GM12878 (cell line): ENCODE data around the gene ADCY6. TPM values are rescaled to one million over a fixed set of nuclear protein-coding genes. Genes with fewer than 3 reads are reported as not detected.

ENCODE experiments used
- BMI1 ChIP-seq: fragments of 450-650 bp; IDR thresholded peaks from 2 replicates; pipeline ENCODE4 v1.6.1; 2016; ENCODE audit warnings: mild to moderate bottlenecking, moderate library complexity, borderline replicate concordance
- CUX1 ChIP-seq: IDR thresholded peaks from 2 replicates; pipeline ENCODE4 v1.6.1; 2012; ENCODE audit warnings: improper control_type of control experiment, low read depth, low read length; ENCODE audit not compliant: insufficient replicate concordance
- DPF2 ChIP-seq: fragments of 450-650 bp; IDR thresholded peaks from 2 replicates; pipeline ENCODE4 v1.6.1; 2017; ENCODE audit warnings: mild to moderate bottlenecking
- E4F1 ChIP-seq: fragments of 450-650 bp; IDR thresholded peaks from 2 replicates; pipeline ENCODE4 v1.6.1; 2018; ENCODE audit warnings: borderline replicate concordance, mild to moderate bottlenecking; ENCODE audit not compliant: partially characterized antibody
- EED ChIP-seq: sonication (generic); IDR thresholded peaks from 2 replicates; pipeline ENCODE4 v1.6.1; 2016; ENCODE audit warnings: antibody characterized with exemption, low read depth
- EP300 ChIP-seq, 2 experiments: fragments of 150-350 bp in 1 of 2; IDR thresholded peaks; 2 replicates each; pipeline ENCODE4 v1.6.1; 2011 to 2012; ENCODE audit warnings: low read depth in 2 of 2, low read length in 2 of 2, borderline replicate concordance in 1 of 2, improper control_type of control experiment in 1 of 2, inconsistent platforms in 1 of 2; ENCODE audit not compliant: control insufficient read depth in 1 of 2
- HDGF ChIP-seq: fragments of 450-650 bp; IDR thresholded peaks from 2 replicates; pipeline ENCODE4 v1.6.1; 2016; ENCODE audit warnings: antibody characterized with exemption
- HSF1 ChIP-seq: fragments of 150-350 bp; IDR thresholded peaks from 2 replicates; pipeline ENCODE4 v1.6.1; 2014; ENCODE audit warnings: mild to moderate bottlenecking, low read depth, low read length
- JUNB ChIP-seq: IDR thresholded peaks from 2 replicates; pipeline ENCODE4 v1.6.1; 2016; ENCODE audit warnings: antibody characterized with exemption, mild to moderate bottlenecking
- KDM1A ChIP-seq: fragments of 200-600 bp; sonication (generic); IDR thresholded peaks from 2 replicates; pipeline ENCODE4 v1.6.1; 2016; ENCODE audit warnings: borderline replicate concordance
- KLF5 ChIP-seq: fragments of 450-650 bp; IDR thresholded peaks from 2 replicates; pipeline ENCODE4 v1.6.1; 2014; ENCODE audit warnings: mild to moderate bottlenecking; ENCODE audit not compliant: partially characterized antibody
- NR2C2 ChIP-seq: IDR thresholded peaks from 2 replicates; pipeline ENCODE4 v1.6.1; 2011; ENCODE audit warnings: borderline replicate concordance, low read depth; ENCODE audit not compliant: control insufficient read depth, insufficient read length
- PKNOX1 ChIP-seq: fragments of 450-650 bp; IDR thresholded peaks from 2 replicates; pipeline ENCODE4 v1.6.1; 2016; ENCODE audit warnings: mild to moderate bottlenecking
- RB1 ChIP-seq: fragments of 450-650 bp; formaldehyde crosslinking; IDR thresholded peaks from 2 replicates; pipeline ENCODE4 v1.6.1; 2017; ENCODE audit warnings: mild to moderate bottlenecking, borderline replicate concordance
- SPI1 ChIP-seq: IDR thresholded peaks from 2 replicates; pipeline ENCODE4 v1.6.1; 2011; ENCODE audit warnings: low read depth, mild to moderate bottlenecking, low read length, moderate library complexity, borderline replicate concordance; ENCODE audit not compliant: insufficient read depth
- SRF ChIP-seq, 2 experiments: IDR thresholded peaks; 2 replicates each; pipeline ENCODE4 v1.6.1; 2011; ENCODE audit warnings: low read depth in 2 of 2, low read length in 2 of 2, mild to moderate bottlenecking in 1 of 2, moderate library complexity in 1 of 2
- SUZ12 ChIP-seq: fragments of 200-600 bp; sonication (generic); IDR thresholded peaks from one replicate; pipeline ENCODE4 v1.6.1; 2018; ENCODE audit warnings: antibody characterized with exemption, mild to moderate bottlenecking; ENCODE audit not compliant: unreplicated experiment
- TARDBP ChIP-seq: IDR thresholded peaks from 2 replicates; pipeline ENCODE4 v1.6.1; 2016; ENCODE audit warnings: borderline replicate concordance
- polyA plus RNA-seq, 11 experiments: library from polyadenylated mRNA; depleted of rRNA in 4 of 11; unstranded in 6 of 11; stranded (reverse) in 5 of 11; fragments of >200 nt; fragmentation: Nextera tagmentation in 4 of 11; fragmentation: Illumina TruSeq in 1 of 11; extraction: Ambion mirVana in 4 of 11; extraction: Trizol in 1 of 11; gene quantifications; 1 replicate in 1 of 11; 2 replicates in 10 of 11; pipeline versions ENCODE4 v1.2.1 to v1.2.3, GENCODE V29; 2011 to 2016; ENCODE audit warnings: inconsistent platforms in 2 of 11, missing spikeins in 2 of 11, low read depth in 1 of 11
- total RNA-seq, 4 experiments: library from RNA; depleted of rRNA in 3 of 4; stranded (reverse); fragments of >200 nt in 3 of 4; fragmentation: Illumina TruSeq in 1 of 4; extraction: Trizol in 1 of 4; gene quantifications; 2 replicates each; pipeline versions ENCODE4 v1.2.1 to v1.2.3, GENCODE V29; 2013 to 2021

The ADCY6 gene
- total and polyA plus RNA-seq, 10 of the 15 experiments (the other 5 are each of a cell fraction or from before 2014, with no cell fraction given): 0.03 to 2.0 (median 0.14) TPM; not detected in 1

GRCh38 chr12:48815126-48816110 lies 26.5 kb upstream of the ADCY6 start (continued):
- TF ChIP-seq E4F1 (peak; percentile 18), HDGF (peak; percentile 81; the same call in 1 of the 2 replicates), EP300 (IDR thresholded peaks at IDR 0.05; ENCODE audit: borderline replicate concordance in 1 of 2, control insufficient read depth in 1 of 2, low read depth in 2 of 2, low read length in 2 of 2) (no peak), SRF (IDR thresholded peaks at IDR 0.05; ENCODE audit: low read depth in 2 of 2, low read length in 2 of 2) (no peak), BMI1 (no peak), KDM1A (no peak), HSF1 (no peak), RB1 (no peak), JUNB (no peak), PKNOX1 (peak; percentile 68), TARDBP (no peak), SPI1 (no peak), NR2C2 (no peak), KLF5 (no peak), DPF2 (no peak), EED (no peak), SUZ12 (no peak), CUX1 (no peak)
